ENCODE results near the gene SLCO3A1. TPM values are rescaled to one million over a fixed set of nuclear protein-coding genes. Genes with fewer than 3 reads are reported as not detected.

SLCO3A1 gene
- total RNA-seq, 2 donors from 2014 or later: 21.4 to 27.3 TPM

DNA sequence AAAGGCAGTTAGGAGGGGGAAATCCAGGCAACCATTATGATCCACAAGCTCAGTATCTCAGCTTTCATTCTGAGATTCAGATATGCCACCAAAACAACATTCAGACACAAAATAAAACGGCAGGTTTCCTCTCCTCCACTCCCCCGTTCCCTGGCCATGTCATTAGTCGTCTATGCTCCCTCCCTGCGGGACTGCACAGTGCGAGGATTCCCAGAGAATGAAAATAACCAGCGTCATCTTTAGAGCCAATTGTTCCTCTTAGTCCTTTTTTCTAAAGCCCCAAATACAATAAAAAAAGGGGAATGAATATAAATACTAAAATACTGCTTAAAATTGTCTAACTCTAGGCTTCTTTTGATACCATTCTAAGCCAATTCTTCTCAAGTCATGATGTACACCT, 7.8 kb upstream of the SLCO3A1 start:
- H3K27me3 ChIP-seq: no peaks in the 10 kb centered on the region
- H3K4me3 ChIP-seq: no peak overlapping the region
- no peaks in the 10 kb centered on the region for H3K9me3 ChIP-seq
- no peaks in the 10 kb centered on the region for H3K4me1 ChIP-seq
- DNase-seq (ENCODE audit: low spot score): no peak
- no peaks in the 10 kb centered on the region for H3K36me3 ChIP-seq
- TF ChIP-seq, protein P1, sequence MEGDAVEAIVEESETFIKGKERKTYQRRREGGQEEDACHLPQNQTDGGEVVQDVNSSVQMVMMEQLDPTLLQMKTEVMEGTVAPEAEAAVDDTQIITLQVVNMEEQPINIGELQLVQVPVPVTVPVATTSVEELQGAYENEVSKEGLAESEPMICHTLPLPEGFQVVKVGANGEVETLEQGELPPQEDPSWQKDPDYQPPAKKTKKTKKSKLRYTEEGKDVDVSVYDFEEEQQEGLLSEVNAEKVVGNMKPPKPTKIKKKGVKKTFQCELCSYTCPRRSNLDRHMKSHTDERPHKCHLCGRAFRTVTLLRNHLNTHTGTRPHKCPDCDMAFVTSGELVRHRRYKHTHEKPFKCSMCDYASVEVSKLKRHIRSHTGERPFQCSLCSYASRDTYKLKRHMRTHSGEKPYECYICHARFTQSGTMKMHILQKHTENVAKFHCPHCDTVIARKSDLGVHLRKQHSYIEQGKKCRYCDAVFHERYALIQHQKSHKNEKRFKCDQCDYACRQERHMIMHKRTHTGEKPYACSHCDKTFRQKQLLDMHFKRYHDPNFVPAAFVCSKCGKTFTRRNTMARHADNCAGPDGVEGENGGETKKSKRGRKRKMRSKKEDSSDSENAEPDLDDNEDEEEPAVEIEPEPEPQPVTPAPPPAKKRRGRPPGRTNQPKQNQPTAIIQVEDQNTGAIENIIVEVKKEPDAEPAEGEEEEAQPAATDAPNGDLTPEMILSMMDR (IDR thresholded peaks at IDR 0.05): no peak
- no peak overlapping the region for H3K27ac ChIP-seq

DNA sequence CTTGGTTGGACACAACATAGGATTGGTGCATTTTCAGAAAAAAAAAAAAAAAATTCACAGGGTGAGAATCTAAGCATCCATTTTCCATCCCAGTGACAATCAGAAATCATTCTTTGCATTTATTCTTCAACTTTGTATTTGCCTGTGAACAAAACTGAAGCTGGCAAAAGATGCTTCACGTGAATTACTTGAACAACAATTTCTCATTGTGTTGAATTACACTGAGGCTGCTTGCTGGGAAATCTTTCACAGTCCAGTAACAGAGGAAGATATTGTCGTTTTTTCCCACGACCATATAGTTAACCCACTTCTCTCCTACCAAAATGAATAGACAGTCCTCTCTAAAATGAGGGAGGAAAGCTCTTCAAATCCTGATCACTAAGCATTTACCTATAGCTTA, 4.3 kb upstream of the SLCO3A1 start:
- DNase-seq (ENCODE audit: low spot score): no peak
- H3K4me3 ChIP-seq: no peak overlapping the region
- peaks cover 0 to 15% of the 10 kb centered on the region in 2 donors for H3K4me1 ChIP-seq
- H3K27ac ChIP-seq: no peak overlapping the region
- H3K9me3 ChIP-seq: no peaks in the 10 kb centered on the region
- H3K27me3 ChIP-seq: no peaks in the 10 kb centered on the region
- TF ChIP-seq, protein P1 (IDR thresholded peaks at IDR 0.05): no peak
- no peaks in the 10 kb centered on the region for H3K36me3 ChIP-seq

DNA sequence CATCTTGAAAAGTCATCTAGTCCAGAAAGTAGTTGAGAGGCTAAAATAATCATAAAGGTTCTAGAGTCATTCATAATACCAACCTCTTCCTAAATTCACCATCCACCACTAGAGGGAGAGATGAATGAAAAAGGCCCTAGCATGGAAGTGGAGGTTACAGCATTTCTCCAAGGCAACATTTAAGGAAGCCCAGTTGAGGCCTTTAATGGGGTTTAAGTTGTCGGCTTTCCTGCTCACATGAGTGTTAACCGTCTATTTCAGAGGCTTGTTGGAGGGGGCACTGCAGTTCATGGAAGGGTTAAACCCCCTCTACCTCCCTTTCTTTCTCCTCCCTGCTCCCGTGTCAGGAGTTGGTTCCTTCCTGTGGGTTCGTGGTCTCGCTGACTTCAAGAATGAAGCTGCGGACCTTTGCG, 3.8 kb upstream of the SLCO3A1 start:
- DNase-seq (ENCODE audit: low spot score): no peak
- Histone ChIP-seq H3K27ac (no peak overlapping the region), H3K4me3 (no peak overlapping the region), H3K4me1 (peaks cover 0 to 20% of the 10 kb centered on the region in 2 donors), H3K27me3 (no peaks in the 10 kb centered on the region), H3K36me3 (no peaks in the 10 kb centered on the region), H3K9me3 (no peaks in the 10 kb centered on the region)
- TF ChIP-seq, protein P1 (IDR thresholded peaks at IDR 0.05): peak; percentile 43 to 68

DNA sequence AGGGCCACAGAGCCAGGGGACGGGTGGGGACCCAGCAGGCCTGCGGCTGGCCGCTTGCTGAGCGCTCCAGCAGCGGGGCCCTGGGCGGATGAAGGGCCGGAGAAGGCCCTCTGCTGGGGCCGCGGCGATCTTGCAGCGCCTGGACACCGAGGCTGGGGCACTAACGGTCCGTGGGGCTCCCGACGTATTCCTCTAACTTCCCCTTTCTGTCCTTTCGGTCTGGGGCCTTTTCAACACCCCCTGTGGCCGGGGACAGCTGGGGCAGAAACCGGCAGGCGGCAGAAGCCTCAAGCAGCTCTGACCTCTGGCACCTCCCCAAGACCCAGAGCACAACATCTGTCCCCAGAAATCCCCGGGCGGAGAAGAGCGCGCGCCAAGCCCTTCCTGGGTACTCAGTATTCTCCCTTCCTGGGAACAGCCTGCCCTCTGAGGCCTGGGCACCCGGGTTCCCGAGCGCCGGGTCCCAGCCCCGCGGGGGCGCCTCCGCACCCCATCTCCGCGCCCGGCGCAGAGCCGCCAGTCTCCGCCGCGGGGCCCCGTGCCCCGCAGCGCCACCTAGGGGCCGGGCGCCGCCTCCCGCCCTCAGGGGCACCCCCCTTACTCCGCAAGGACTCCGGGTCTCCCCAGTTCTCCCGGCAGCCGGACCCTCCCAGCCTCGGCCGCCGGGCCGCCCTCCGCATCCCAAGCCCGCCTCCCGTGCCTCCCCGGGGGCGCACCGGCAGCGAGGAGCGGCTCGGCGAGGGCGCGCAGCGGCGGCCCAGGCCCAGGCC, 582 bp upstream of the SLCO3A1 start:
- Histone ChIP-seq H3K9me3 (no peaks in the 10 kb centered on the region), H3K36me3 (no peaks in the 10 kb centered on the region), H3K4me3 (peak overlapping the region; percentile 80 to 81), H3K27me3 (no peaks in the 10 kb centered on the region), H3K27ac (peak overlapping the region; percentile 97 to 98), H3K4me1 (peaks cover 0 to 52% of the 10 kb centered on the region in 2 donors)
- TF ChIP-seq, protein P1 (IDR thresholded peaks at IDR 0.05): peak; percentile 81 to 84
- peak; percentile 85 for DNase-seq (ENCODE audit: low spot score)

DNA sequence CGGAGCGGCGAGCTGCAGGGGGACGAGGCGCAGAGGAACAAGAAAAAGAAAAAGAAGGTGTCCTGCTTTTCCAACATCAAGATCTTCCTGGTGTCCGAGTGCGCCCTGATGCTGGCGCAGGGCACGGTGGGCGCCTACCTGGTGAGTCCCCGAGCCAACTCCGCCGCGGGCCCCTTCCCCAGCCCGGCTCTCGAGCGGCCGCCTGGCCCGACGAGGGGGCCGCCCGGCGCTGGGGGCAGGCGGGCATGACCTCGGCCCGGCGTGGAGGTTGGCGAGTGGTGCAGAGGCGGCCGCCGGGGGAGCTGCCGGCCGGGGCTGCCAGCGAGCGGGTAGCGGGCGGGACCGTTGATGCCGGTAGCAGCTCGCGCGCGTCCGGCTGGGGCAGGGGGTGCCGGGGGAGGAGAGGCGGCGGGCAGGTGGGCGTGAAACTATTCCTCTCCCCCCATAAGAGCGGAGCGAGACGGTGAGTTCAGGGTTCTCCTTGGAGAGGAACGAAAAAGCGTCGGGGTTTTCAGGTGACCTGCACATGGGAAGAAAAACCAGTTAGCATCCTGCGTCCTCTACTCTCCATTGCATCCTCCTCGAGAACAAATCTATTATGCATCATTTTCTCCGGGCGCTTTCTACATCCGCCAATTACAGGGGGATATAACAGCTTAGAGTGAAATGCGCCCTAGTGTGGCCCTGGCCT, 585 bp downstream of the SLCO3A1 start:
- peaks cover 0 to 61% of the 10 kb centered on the region in 2 donors for H3K4me1 ChIP-seq
- TF ChIP-seq, protein P1 (IDR thresholded peaks at IDR 0.05): peak in 1 of 2 donors; percentile 55
- H3K9me3 ChIP-seq: no peaks in the 10 kb centered on the region
- H3K36me3 ChIP-seq: no peaks in the 10 kb centered on the region
- no peaks in the 10 kb centered on the region for H3K27me3 ChIP-seq
- peak overlapping the region; percentile 97 to 98 for H3K27ac ChIP-seq
- DNase-seq (ENCODE audit: low spot score): no peak
- H3K4me3 ChIP-seq: peak overlapping the region; percentile 80 to 81
